SH-SY5Y (cell line): Measurements from ENCODE around the gene AKAP12.

Experiments
- GATA2 ChIP-seq: IDR thresholded peaks from 2 replicates; pipeline ENCODE4 v1.6.1; 2011; ENCODE audit warnings: mild to moderate bottlenecking, low read depth, low read length
- GATA3 ChIP-seq: IDR thresholded peaks from 2 replicates; pipeline ENCODE4 v1.6.1; 2011; ENCODE audit warnings: low read depth, mild to moderate bottlenecking, low read length, moderate library complexity

- TF ChIP-seq GATA3 (no peak), GATA2 (no peak)
Observed at GRCh38 chr6:151240036-151240685, 394 bp downstream of the AKAP12 start.
